Mucosa of descending colon (tissue), 3 donors: Measurements from ENCODE around the gene RAB8A. TPM values are rescaled to one million over a fixed set of nuclear protein-coding genes. Genes with fewer than 3 reads are reported as not detected.
A peak's percentile ranks its signal among the peaks of the same experiment; 100 is the strongest.

ENCODE experiments used
- ATAC-seq: fragments of 200-7000 bp; cut with Tn5 transposase; one replicate; pipeline ENCODE4 v1.9.1; 2020; ENCODE audit warnings: mild to moderate bottlenecking, moderate library complexity
- DNase-seq, 3 donors: peaks; one replicate each; pipeline ENCODE4 v3.0.0-alpha.2; 2020
- H3K36me3 ChIP-seq: fragments of 200-600 bp; one replicate; pipeline ENCODE4 v1.8.0; 2021; ENCODE audit warnings: low read depth, mild to moderate bottlenecking
- H3K4me1 ChIP-seq: fragments of 200-600 bp; one replicate; pipeline ENCODE4 v1.8.0; 2021; ENCODE audit warnings: low read depth, mild to moderate bottlenecking
- H3K4me3 ChIP-seq: fragments of 200-600 bp; one replicate; pipeline ENCODE4 v1.8.0; 2021; ENCODE audit warnings: mild to moderate bottlenecking
- H3K9me3 ChIP-seq: fragments of 200-600 bp; one replicate; pipeline ENCODE4 v1.8.0; 2021; ENCODE audit warnings: mild to moderate bottlenecking
- intact Hi-C, 2 donors: fragments of 100-400 bp; cut with DNase I in 1 of 2; cut with micrococcal nuclease in 1 of 2; formaldehyde crosslinking; loops; one replicate each; pipeline versions ENCODE4 v1.11.0 to v1.11.1; 2022; cut with DNase I, micrococcal nuclease
- total RNA-seq, 3 donors: library from RNA; stranded (reverse); fragmentation: NEBNext Ultra II Directional in 2 of 3; extraction: Animal tissue kit (Norgen Biotek cat#: 25700) in 2 of 3; gene quantifications; one replicate each; pipeline versions ENCODE4 v1.2.1 to v1.2.4, GENCODE V29; 2021 to 2023
- TF ChIP-seq, protein P1 (sequence below): fragments of 200-600 bp; IDR thresholded peaks from one replicate; pipeline ENCODE4 v1.8.0; 2022; ENCODE audit warnings: antibody characterized with exemption, mild to moderate bottlenecking
- donor health status: DM: no; HTN: no; CAD: no; lungs with moderate emphysema.
- donor health status: DM: no; HTN: no; CAD: no.
- donor health status: DM: no; HTN: yes; CAD: no.

The RAB8A gene
- total RNA-seq, 3 donors from 2014 or later: 85.5 to 129 (median 119) TPM

GRCh38 chr19:16067205-16067938, 44.3 kb upstream of the RAB8A start:
- intact Hi-C loops: loop anchor here in 1 of 2 donors (10.0 kb wide), 1 partner anchor 47 kb away; the partner anchor contains the start of gene RAB8A
- no peaks in the 10 kb centered on the region for H3K36me3 ChIP-seq
- ATAC-seq (peak; percentile 42), DNase-seq (peak; percentile 70 to 87 (median 86))
- no peaks in the 10 kb centered on the region for H3K9me3 ChIP-seq
- peaks cover 30% of the 10 kb centered on the region for H3K4me1 ChIP-seq
- H3K4me3 ChIP-seq: peak overlapping the region; percentile 17
- TF ChIP-seq, protein P1, sequence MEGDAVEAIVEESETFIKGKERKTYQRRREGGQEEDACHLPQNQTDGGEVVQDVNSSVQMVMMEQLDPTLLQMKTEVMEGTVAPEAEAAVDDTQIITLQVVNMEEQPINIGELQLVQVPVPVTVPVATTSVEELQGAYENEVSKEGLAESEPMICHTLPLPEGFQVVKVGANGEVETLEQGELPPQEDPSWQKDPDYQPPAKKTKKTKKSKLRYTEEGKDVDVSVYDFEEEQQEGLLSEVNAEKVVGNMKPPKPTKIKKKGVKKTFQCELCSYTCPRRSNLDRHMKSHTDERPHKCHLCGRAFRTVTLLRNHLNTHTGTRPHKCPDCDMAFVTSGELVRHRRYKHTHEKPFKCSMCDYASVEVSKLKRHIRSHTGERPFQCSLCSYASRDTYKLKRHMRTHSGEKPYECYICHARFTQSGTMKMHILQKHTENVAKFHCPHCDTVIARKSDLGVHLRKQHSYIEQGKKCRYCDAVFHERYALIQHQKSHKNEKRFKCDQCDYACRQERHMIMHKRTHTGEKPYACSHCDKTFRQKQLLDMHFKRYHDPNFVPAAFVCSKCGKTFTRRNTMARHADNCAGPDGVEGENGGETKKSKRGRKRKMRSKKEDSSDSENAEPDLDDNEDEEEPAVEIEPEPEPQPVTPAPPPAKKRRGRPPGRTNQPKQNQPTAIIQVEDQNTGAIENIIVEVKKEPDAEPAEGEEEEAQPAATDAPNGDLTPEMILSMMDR: no peak

DNA sequence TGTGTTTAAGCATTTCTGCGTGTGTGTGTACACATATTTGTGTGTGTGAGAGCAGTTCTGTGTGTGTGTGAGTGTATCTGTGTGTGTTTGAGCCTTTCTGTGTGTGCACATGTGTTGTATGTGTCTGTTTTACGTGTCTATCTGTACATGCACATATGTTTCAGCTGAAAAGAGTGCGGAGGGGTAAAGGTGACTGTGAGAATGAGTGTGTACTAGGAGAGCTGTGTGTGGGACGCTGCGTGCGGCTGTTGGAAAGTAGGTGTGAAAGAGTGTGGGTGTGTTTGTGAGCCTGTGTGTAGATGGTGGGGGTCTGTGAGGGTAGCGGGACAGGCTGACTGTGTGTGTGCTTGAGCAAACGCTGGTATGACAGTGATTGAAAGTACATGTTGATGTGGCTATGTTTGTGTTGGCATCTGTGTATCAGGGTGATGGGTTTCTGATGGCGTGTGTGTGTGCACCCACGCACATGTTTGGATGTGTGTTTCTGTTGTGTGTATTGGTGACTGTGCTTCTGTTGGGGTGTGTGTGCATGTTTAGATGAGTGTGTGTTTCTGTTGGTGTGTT, 42.9 kb upstream of the RAB8A start:
- TF ChIP-seq, protein P1: no peak
- H3K9me3 ChIP-seq: no peaks in the 10 kb centered on the region
- ATAC-seq: no peak
- DNase-seq: peak in 1 of 3 donors; percentile 32
- no peaks in the 10 kb centered on the region for H3K36me3 ChIP-seq
- intact Hi-C loops: loop anchor here in 1 of 2 donors (10.0 kb wide), 1 partner anchor 46 kb away; the partner anchor contains the start of gene RAB8A
- H3K4me3 ChIP-seq: no peak overlapping the region
- peaks cover 32% of the 10 kb centered on the region for H3K4me1 ChIP-seq

- Histone ChIP-seq H3K4me1 (peaks cover 32% of the 10 kb centered on the region), H3K36me3 (no peaks in the 10 kb centered on the region), H3K9me3 (no peaks in the 10 kb centered on the region), H3K4me3 (no peak overlapping the region)
- TF ChIP-seq, protein P1: no peak
- peak in 1 of 3 donors; percentile 36 for DNase-seq
- ATAC-seq: no peak
- intact Hi-C loops: loop anchor here in 1 of 2 donors (10.0 kb wide), 1 partner anchor 45 kb away; the partner anchor contains the start of gene RAB8A
Observed at GRCh38 chr19:16069813-16070365, 41.8 kb upstream of the RAB8A start.

GRCh38 chr19:16070366-16070990, 41.2 kb upstream of the RAB8A start:
- peak; percentile 94 to 98 (median 96) for DNase-seq
- intact Hi-C loops: no loop called here
- no peaks in the 10 kb centered on the region for H3K36me3 ChIP-seq
- ATAC-seq: peak; percentile 86
- no peak overlapping the region for H3K4me3 ChIP-seq
- peaks cover 32% of the 10 kb centered on the region for H3K4me1 ChIP-seq
- H3K9me3 ChIP-seq: no peaks in the 10 kb centered on the region
- TF ChIP-seq, protein P1: no peak

DNA sequence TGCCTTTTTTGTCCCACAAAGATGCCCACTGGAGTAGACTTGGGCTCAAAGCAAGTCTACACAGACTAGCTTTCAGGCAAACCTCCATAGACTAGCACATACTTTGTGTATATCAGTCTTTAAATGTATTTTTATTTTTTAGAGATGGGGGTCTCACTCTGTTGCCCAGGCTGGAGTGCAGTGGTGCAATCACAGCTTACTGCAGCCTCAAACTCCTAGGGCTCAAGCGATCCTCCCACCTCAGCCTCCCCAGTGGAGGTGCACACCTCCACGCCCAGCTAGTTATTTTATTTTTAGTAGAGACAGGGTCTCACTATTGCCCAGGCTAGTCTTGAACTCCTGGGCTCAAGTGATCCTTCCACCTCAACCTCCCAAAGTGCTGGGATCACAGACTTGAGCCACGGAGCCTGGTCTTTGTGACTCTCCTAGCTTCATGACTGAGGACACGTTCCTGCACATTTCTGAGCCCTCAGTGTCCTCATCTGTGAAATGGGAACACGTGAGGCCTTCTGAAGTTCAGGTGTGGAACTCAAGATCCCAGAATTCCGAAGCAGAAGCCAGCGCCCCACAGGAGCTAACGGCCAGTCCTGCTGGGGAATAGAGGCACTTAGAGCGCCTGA, 40.5 kb upstream of the RAB8A start:
- intact Hi-C loops: no loop called here
- Histone ChIP-seq H3K4me1 (peaks cover 32% of the 10 kb centered on the region), H3K4me3 (no peak overlapping the region)

More for the DNA sequence above, 40.5 kb upstream of the RAB8A start:
- Histone ChIP-seq H3K9me3 (no peaks in the 10 kb centered on the region), H3K36me3 (no peaks in the 10 kb centered on the region)
- DNase-seq (no peak), ATAC-seq (no peak)
- TF ChIP-seq, protein P1: no peak
